HG03442 (cell line): ENCODE measurements around the gene BRME1.
"Not testable (repeated sequence)": the region's sequence is repeated elsewhere in the genome, so short reads cannot be mapped to it uniquely, and the experiment has no call there.

ENCODE experiments used
- ATAC-seq: cut with Tn5 transposase; IDR thresholded peaks from one replicate; pipeline ENCODE4 v1.9.1; 2021; ENCODE audit warnings: mild to moderate bottlenecking, moderate library complexity; ENCODE audit not compliant: unreplicated experiment

BRME1 gene

GRCh38 chr19:13869281-13869680 lies 36.6 kb downstream of the BRME1 start:
- ATAC-seq, result no peak

- no peak for ATAC-seq
These were observed 37.3 kb downstream of the BRME1 start for GRCh38 chr19:13868663-13869062.

- no peak for ATAC-seq
These were observed 39.4 kb downstream of the BRME1 start for GRCh38 chr19:13866463-13867046.

DNA sequence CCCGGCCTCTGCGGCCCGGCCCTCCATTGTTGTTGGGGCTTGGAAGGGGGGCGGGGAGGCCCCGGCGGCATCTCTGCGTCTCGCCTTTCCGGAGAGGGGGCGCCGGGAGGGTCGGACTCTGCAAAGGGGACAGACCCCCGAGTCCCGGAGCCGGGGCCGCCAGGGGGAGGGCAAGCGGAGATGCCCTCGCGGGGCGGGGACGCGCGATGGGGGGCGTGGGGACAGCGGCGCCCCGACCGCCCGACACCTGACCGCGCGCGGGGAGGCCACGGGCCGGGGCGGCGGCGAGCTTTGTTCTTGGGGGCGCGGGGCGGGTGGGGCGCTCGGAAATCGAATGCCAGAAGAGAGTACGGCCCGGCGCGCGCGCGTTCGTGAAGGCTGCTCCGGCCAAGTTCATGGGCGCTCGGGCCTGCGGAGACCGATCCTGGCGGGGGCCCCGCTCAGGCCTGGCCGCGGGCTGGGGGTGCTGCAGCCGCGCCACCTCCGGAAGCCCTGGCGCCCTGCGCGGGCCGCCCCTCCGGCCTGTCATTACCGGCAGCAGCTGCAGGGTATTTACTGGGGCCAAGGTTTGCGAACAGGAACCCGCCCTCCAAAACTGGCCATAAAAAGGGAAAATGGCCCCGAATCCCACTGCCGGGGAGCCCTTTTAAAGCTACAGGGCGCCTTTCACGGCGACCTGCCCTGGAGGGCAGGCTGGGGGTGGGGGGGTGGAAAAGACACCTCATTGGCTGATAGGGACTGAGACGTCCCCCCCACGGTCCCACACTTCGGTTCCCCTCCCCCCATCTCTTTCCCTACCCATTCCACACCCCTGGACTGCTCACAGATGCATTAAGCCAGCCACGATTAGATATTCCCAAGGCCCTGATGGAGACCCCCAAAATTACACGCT lies 40.1 kb downstream of the BRME1 start:
- ATAC-seq, result no peak

DNA sequence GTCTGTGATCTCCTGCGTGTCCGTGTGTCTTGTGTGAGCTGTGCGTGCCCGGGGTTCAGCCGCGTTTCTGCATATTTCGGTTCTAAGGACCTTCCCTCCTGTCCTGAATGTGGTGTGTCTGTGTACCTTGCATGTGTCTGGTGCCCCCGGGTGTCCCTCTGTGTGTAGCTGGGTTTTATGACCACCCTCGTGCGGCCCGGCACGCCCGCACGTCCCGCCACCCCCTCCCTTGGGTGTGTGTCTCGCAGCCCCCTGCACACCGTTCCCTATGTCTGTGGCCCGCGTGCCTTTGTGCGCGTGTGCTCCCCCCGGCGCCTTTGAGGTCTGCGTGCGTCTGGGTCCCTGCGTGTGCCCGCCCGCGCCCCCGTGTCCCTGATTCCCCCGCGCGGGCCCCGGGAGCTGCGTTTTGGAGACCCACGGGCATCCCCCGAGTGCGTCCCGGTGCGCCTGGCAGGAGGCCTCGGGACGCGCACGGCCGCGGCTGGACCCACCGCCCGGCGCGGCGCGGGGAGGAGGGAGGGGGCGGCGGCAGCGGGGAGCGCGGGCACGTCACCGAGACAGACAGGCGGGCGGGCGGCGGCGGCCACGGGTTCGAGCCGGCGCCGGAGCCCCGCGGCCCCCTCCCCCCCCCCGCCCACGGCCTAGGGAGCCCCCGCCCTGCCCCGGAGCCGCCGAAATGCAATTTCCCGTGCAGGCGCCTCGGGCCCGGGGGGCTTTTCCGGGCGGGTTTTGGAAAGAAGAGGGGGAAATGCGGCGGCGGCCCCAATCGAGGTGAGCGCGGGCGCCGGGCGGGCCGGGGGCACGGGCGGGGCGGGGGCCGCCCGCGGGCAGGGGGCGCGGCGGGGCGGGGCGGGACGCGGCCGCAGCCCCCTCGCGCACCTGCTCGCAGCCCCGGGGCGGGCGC lies 41.0 kb downstream of the BRME1 start:
- no peak for ATAC-seq

- no peak for ATAC-seq
These were observed 41.8 kb downstream of the BRME1 start for GRCh38 chr19:13864046-13864666.

GRCh38 chr19:13861714-13862531 lies 44.0 kb downstream of the BRME1 start:
- ATAC-seq, result peak; percentile 62

DNA sequence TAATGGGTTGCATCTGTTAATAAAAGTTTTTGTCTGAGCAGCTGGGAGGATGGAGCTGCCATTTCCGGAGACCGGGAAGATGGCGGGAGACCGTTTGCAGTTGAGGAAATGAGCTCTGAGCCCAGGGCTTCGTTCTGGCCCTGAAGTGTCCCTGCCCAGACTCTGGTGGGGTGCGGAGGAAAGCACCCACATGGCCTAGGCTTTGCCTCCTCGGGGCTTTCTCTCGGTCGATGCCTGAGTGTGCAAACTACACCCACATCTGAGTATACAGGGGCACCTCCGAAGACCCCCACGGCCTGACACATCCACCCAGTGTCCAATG lies 44.6 kb downstream of the BRME1 start:
- ATAC-seq, result peak; percentile 34

DNA sequence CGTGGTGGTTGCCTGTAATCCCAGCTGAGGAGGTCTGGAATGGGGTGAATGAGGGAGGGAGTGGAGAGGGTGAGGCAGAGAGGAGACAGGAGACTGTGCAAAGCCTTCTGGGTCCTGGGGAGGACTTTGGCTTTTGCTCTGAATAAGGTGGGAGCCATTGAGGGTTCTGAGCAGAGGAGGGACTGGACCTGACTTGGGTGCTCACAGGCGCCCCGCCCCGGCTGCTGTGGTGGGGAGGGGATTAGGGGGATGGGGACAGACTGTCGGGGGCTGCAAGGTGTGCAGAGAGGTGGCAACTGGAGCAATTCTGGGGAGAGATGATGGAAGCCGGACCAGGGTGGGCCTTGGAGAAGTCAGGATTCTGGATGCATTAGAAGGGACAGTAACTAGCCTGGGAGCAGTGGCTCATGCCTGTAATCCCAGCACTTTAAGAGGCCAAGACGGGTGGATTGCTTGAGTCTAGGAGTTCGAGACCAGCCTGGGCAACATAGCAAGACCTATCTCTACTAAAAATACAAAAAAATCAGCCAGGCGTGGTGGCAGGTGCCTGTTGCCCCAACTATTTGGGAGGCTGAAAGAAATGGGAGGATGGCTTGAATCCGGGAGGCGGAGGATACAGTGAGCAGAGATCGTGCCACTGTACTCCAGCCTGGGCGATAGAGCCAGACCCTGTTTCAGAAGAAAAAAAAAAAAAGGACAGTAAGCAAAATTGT lies 45.1 kb downstream of the BRME1 start:
- no peak for ATAC-seq

DNA sequence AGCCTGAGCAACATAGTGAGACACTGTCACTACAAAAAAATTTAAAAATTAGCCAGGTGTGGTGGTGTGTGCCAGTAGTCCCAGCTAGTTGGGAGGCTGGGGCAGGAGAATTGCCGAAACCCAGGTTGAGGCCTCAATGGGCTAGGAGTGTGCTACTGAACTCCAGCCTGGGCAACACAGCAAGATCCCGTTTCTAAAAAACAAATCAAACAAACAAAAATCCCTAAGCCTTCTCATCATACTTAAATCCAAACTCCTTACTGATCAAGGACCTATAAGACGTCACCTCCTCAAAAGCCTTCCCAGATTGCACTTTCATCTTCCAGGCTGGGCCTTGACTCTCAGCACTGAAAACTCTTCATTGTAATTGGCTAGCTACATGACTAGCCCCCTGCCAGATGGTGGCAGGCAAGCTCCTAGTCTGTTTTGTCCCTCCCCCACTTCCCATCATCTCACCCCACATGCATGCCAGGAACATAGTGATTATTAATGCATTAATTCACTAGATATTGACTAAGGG lies 46.5 kb downstream of the BRME1 start:
- no peak for ATAC-seq

DNA sequence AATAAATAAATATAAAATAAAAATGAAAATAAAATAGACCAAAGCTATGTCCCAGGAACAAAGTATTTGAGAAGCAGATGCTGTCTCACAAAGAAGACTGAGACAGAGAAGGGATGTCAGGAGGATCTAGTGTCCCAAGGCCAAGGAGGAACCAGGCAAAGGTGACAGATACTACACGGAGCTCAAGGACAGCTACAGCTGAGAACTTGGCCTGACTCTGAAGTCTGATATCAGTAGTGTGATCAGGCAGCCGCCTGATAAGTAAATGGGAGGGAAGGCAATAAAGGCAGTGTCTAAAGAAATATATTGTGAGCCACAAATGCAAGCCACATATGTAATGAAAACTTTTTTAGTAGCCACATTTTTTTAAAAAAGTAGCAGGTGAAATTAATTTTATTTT lies 49.4 kb downstream of the BRME1 start:
- ATAC-seq, result no peak

- ATAC-seq, result not testable (repeated sequence)
These were observed 53.7 kb downstream of the BRME1 start for GRCh38 chr19:13852171-13852707.

DNA sequence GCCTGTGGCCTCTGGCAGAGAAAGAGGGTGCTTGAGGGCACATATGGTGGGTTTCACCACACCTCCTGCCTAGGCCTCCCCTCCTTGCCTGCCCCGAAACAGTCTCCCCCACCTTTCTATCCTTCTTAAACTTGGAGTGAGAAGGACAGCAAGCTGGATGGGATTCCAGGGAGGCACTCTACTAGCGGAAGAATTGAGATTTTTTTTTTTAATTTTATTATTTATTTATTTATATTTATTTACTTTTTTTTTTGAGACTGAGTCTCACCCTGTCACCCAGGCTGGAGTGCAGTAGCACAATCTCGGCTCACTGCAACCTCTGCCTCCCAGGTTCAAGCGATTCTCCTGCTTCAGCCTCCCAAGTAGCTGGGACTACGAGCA lies 54.2 kb downstream of the BRME1 start:
- ATAC-seq, result not testable (repeated sequence)

- no peak for ATAC-seq
These were observed 54.8 kb downstream of the BRME1 start for GRCh38 chr19:13850910-13851733.

- ATAC-seq, result no peak
These were observed 55.7 kb downstream of the BRME1 start for GRCh38 chr19:13849991-13850909.

GRCh38 chr19:13848798-13849676 lies 56.9 kb downstream of the BRME1 start:
- ATAC-seq, result no peak
